ENCODE results near the gene RASAL2. TPM values are rescaled to one million over a fixed set of nuclear protein-coding genes. Genes with fewer than 3 reads are reported as not detected.
A peak's percentile ranks its signal among the peaks of the same experiment; 100 is the strongest.

Gene RASAL2
- polyA plus RNA-seq, 2 of the 4 experiments (the other 2 are of a cell fraction), result 7.1 to 17.6 TPM

DNA sequence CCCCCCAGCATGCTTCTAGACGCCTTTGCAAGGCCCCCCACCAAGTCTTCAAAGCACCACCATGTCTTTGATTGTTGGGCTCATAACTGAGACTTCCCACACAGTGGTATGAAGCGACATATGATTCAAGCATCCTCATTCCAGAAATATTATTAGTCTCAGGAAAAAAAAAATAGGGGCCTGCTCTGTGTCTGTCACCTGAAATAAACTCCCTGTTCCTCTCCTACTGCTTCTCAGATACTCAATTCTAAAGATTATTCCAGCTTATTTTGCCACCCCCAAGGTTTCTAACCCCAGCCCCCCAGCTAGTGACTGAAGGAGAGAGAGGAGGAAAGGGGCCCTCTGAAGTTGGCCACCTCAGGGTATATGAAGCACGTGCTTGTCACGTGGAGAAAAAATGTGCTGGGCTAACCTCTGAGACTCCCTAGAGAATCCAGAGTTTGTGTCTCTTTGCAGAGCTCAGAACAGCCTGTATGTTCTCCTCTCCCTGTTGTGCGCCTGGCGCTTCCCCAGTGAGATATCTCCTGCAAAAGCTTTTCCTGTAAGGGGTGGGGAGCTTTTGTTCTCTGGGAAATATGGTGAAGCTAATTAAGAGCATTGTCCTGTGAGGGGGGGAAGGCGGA lies 35.9 kb upstream of the RASAL2 start:
- H3K9me3 ChIP-seq, result no peaks in the 10 kb centered on the region
- 87% methylated on average over 6 of the region's 7 CpGs for WGBS (ENCODE audit: missing lambda C conversion rate)
- TF ChIP-seq BHLHE40 (IDR thresholded peaks at IDR 0.05; ENCODE audit: low read depth, low read length), result no peak
- TF ChIP-seq, protein P1, sequence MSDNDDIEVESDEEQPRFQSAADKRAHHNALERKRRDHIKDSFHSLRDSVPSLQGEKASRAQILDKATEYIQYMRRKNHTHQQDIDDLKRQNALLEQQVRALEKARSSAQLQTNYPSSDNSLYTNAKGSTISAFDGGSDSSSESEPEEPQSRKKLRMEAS (IDR thresholded peaks at IDR 0.05), result peak; percentile 33; the same call in 1 of the 2 replicates
- TF ChIP-seq, protein P2, sequence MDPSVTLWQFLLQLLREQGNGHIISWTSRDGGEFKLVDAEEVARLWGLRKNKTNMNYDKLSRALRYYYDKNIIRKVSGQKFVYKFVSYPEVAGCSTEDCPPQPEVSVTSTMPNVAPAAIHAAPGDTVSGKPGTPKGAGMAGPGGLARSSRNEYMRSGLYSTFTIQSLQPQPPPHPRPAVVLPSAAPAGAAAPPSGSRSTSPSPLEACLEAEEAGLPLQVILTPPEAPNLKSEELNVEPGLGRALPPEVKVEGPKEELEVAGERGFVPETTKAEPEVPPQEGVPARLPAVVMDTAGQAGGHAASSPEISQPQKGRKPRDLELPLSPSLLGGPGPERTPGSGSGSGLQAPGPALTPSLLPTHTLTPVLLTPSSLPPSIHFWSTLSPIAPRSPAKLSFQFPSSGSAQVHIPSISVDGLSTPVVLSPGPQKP (IDR thresholded peaks at IDR 0.05; ENCODE audit: low read depth, low read length), result no peak
- TF ChIP-seq GATA3 (IDR thresholded peaks at IDR 0.05; ENCODE audit: borderline replicate concordance), result no peak
- CTCF ChIA-PET, result interaction anchor here (0.7 to 3.4 kb wide), 6 partner anchors 8 to 168 kb away, joined by 3 to 19 read pairs (median 4); no protein-coding TSS in a partner anchor
- H3K4me1 ChIP-seq, result peaks cover 48% of the 10 kb centered on the region
- H3K4me2 ChIP-seq, result peak overlapping the region; percentile 7; the same call in 1 of the 3 replicates
- POLR2A ChIA-PET, result no interaction called here
- peak overlapping the region; percentile 11 to 68; a peak in 3 of 6 replicates for H3K27ac ChIP-seq
- DNase-seq (ENCODE audit: low read depth in 1 of 2, low spot score in 1 of 2) (no peak), FAIRE-seq (no peak), ATAC-seq (no peak)
- H3K4me3 ChIP-seq, result no peak overlapping the region

DNA sequence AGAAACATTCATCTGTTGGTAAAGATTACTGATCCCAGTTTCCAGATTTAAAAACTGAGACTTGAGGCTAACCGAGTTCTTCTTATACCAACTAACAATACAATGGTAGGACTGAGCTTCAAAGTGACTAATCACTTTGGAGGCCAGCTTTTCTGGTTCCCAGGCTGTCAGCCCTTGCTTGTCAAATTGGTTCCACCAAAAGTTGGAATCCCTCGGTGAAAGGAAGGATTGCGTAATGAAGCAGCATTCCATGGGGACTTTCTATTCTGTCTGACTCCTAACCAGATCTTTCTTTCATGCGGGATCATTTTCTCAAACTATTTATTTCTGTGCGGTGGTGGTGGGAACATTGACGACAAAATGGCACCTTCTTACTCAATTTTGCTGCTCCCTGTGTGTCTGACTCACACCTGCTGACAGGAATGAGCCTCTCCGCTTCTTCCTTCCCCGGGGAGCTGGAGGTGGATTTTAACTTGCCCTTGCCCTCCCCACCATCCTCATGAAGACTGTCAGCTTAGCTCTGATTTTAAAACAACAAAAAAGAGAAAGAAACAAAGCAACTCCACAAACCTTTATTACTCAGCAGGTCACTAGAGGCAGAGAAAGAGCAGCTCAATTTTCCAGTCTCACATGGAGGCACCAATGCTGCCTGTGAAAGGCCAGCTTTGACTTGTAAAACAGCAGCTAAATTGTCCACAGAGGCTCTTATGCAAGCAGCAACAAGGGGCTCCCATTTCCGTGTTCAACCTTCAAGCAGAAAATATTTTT lies 32.9 kb upstream of the RASAL2 start:
- no peak overlapping the region for H3K4me3 ChIP-seq
- peak overlapping the region in 1 of 2 experiments; percentile 40; a peak in 3 of 6 replicates for H3K27ac ChIP-seq
- 52% methylated on average over 9 of the region's 9 CpGs for WGBS (ENCODE audit: missing lambda C conversion rate)
- peak; percentile 69 to 92; a peak in 3 of 4 replicates for TF ChIP-seq CEBPB (IDR thresholded peaks at IDR 0.05)
- no peak for TF ChIP-seq MAFK (IDR thresholded peaks at IDR 0.05; ENCODE audit: partially characterized antibody)
- TF ChIP-seq GATA3 (IDR thresholded peaks at IDR 0.05; ENCODE audit: borderline replicate concordance), result no peak
- TF ChIP-seq FOSL2 (IDR thresholded peaks at IDR 0.05), result no peak
- 0 out of 2 replicates have a peak, but pooled peaks have one; percentile 23 for TF ChIP-seq FOSL2 (CRISPR knock-in tag; IDR thresholded peaks at IDR 0.05)
- TF ChIP-seq TFCP2L1 (CRISPR knock-in tag; IDR thresholded peaks at IDR 0.05), result no peak
- POLR2A ChIA-PET, result no interaction called here
- CTCF ChIA-PET, result interaction anchor here (0.8 to 3.4 kb wide), 5 partner anchors 9 to 221 kb away, joined by 3 to 19 read pairs (median 5); no protein-coding TSS in a partner anchor
- ATAC-seq, result peak; percentile 32 to 51; a peak in 1 of 6 replicates
- FAIRE-seq, result no peak
- H3K4me2 ChIP-seq, result peak overlapping the region; percentile 42
- peaks cover 24% of the 10 kb centered on the region for H3K4me1 ChIP-seq
- no peaks in the 10 kb centered on the region for H3K9me3 ChIP-seq
- DNase-seq (ENCODE audit: low read depth in 1 of 2, low spot score in 1 of 2), result peak in 1 of 2 experiments; percentile 21

DNA sequence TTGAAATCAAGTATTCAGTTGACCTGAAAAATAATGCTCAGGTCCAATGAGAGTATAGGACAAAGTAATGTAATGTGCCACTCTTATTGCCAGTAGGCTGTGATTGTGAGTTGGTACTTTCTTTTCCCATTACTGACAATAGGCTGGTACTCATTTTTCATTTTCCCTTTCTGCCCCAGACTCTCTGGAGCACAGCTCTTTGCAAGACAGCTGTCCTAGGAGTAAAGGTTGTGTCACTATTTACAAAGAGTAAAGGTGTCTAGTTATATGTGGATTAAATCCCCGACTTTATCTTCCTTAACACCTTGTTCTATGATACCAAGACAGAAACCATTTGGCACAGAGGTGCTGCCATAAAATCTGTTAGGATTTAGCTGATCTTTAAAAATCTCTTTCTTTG lies 32.3 kb upstream of the RASAL2 start:
- ChIA-PET CTCF (interaction anchor here (0.8 to 2.1 kb wide), 4 partner anchors 10 to 220 kb away, joined by 3 to 7 read pairs (median 4); no protein-coding TSS in a partner anchor), POLR2A (no interaction called here)
- Histone ChIP-seq H3K4me2 (no peak overlapping the region), H3K4me1 (peaks cover 21% of the 10 kb centered on the region), H3K4me3 (no peak overlapping the region), H3K27ac (peak overlapping the region in 1 of 2 experiments; percentile 40; a peak in 1 of 6 replicates), H3K9me3 (no peaks in the 10 kb centered on the region)
- WGBS (ENCODE audit: missing lambda C conversion rate), result 73% methylated on average over 1 of the region's 1 CpG
- ATAC-seq, result no peak; a peak in 1 of 6 replicates
- no peak for FAIRE-seq
- DNase-seq (ENCODE audit: low read depth in 1 of 2, low spot score in 1 of 2), result no peak
- TF ChIP-seq MAZ (IDR thresholded peaks at IDR 0.05; ENCODE audit: borderline replicate concordance, low read depth, low read length) (no peak), KDM1A (IDR thresholded peaks at IDR 0.05; ENCODE audit: low read depth) (no peak), KDM5A (IDR thresholded peaks at IDR 0.05) (no peak), CHD4 (IDR thresholded peaks at IDR 0.05; ENCODE audit: borderline replicate concordance) (no peak), RAD21 (conservative IDR thresholded peaks at IDR 0.05 in 1 of 2, IDR thresholded peaks at IDR 0.05 in 1 of 2) (no peak), BHLHE40 (IDR thresholded peaks at IDR 0.05; ENCODE audit: low read depth, low read length) (no peak), RCOR1 (IDR thresholded peaks at IDR 0.05; ENCODE audit: low read depth, low read length) (no peak), SREBF2 (IDR thresholded peaks at IDR 0.05) (no peak), POLR2A (IDR thresholded peaks at IDR 0.05; ENCODE audit: low read length) (no peak)
- TF ChIP-seq, protein P3, sequence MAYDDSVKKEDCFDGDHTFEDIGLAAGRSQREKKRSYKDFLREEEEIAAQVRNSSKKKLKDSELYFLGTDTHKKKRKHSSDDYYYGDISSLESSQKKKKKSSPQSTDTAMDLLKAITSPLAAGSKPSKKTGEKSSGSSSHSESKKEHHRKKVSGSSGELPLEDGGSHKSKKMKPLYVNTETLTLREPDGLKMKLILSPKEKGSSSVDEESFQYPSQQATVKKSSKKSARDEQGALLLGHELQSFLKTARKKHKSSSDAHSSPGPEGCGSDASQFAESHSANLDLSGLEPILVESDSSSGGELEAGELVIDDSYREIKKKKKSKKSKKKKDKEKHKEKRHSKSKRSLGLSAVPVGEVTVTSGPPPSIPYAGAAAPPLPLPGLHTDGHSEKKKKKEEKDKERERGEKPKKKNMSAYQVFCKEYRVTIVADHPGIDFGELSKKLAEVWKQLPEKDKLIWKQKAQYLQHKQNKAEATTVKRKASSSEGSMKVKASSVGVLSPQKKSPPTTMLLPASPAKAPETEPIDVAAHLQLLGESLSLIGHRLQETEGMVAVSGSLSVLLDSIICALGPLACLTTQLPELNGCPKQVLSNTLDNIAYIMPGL (CRISPR knock-in tag; IDR thresholded peaks at IDR 0.05; ENCODE audit: borderline replicate concordance), result no peak

All from A549 (cell line).